GM12873 (cell line): ENCODE results near the gene PPP1R1C.

ENCODE experiments used
- TF ChIP-seq, protein P1 (sequence below): IDR thresholded peaks from 2 replicates; pipeline ENCODE4 v1.5.1; 2012; ENCODE audit warnings: low read depth, mild to moderate bottlenecking, moderate library complexity, low read length, control low read depth; ENCODE audit not compliant: insufficient read depth; ENCODE audit errors: missing control alignments

The PPP1R1C gene, protein sequence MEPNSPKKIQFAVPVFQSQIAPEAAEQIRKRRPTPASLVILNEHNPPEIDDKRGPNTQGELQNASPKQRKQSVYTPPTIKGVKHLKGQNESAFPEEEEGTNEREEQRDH

DNA sequence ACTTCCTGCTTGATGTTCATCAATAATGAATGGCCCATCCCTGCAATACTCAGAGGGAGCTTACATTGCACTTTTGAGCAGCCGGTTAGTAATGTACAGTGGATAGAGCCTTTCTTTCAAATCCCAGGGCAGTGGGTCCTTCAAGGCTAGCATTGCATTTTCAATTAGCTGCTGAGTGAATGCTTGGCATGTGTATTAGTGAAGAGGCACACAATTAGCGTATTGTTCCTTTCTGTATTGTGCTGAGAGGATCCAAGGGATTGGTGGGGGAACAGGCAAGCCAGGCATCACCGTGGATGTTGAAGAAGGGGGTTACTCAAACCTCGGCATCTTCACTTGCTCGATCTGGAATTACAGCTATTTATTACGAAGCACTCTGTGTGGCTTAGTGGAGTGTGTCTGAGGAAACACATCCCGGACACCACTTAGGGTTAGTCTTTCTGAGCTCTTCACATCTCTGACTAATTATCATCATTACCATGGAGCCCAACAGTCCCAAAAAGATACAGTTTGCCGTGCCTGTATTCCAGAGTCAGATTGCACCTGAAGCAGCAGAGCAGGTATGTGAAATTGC, at the start of gene PPP1R1C:
Gene PPP1R1C, plus strand, starts transcription at position 222 of the 574 bp plus-strand sequence. Its CDS starts 258 bp downstream, at position 480.
- TF ChIP-seq, protein P1, sequence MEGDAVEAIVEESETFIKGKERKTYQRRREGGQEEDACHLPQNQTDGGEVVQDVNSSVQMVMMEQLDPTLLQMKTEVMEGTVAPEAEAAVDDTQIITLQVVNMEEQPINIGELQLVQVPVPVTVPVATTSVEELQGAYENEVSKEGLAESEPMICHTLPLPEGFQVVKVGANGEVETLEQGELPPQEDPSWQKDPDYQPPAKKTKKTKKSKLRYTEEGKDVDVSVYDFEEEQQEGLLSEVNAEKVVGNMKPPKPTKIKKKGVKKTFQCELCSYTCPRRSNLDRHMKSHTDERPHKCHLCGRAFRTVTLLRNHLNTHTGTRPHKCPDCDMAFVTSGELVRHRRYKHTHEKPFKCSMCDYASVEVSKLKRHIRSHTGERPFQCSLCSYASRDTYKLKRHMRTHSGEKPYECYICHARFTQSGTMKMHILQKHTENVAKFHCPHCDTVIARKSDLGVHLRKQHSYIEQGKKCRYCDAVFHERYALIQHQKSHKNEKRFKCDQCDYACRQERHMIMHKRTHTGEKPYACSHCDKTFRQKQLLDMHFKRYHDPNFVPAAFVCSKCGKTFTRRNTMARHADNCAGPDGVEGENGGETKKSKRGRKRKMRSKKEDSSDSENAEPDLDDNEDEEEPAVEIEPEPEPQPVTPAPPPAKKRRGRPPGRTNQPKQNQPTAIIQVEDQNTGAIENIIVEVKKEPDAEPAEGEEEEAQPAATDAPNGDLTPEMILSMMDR = no peak

DNA sequence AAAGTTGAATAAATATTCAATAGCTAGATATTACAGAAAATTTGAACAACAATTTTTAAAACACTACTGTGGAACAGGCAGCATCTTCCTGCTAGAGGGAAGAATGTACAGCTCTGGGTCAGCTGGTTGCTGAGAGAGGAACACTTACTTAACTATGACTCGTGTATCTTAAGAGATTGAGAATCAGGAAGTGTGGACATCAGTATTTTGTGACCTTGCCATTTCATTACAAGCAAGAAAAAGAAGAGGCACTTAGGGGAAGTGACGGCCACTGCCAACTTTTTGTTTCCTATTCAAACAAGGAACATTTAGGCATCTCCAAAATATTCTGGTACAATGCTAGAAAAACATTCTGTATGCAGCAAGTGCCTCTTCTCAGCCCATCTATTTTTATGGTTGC, 48.2 kb upstream of the PPP1R1C start:
- TF ChIP-seq, protein P1 = no peak

DNA sequence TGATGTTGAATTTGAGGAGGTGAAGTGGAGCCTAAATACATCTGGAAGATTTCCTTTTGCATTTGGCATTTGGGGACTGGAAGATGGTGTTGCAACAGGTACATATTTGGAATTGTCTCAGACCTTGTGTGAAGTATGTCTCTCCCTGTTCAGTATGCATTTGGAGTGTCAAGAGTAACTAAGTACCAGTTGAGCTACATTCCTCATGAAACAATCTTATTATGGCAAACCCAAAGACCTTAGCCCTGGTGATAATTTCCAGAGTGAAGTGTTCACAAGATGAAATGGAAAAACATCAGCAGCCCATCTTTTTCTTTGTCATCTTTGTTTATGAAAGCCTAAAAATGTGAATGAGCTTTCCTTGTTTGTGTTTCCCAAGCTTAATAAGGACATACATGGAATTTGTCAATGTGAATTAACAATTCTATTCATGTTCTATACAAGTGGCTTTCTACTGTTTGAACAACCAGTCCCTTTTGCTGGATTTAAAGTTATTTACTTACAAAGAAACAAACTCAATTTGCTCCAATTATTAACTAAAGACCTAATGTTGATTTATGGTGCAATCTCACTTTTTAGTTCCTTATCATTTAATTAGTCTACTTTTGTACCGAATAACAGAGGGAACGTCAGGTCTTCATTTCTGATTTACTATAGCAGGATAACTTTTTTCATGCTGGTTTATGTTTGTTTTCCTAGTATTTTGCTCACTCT, 42.1 kb upstream of the PPP1R1C start:
- TF ChIP-seq, protein P1 = no peak

DNA sequence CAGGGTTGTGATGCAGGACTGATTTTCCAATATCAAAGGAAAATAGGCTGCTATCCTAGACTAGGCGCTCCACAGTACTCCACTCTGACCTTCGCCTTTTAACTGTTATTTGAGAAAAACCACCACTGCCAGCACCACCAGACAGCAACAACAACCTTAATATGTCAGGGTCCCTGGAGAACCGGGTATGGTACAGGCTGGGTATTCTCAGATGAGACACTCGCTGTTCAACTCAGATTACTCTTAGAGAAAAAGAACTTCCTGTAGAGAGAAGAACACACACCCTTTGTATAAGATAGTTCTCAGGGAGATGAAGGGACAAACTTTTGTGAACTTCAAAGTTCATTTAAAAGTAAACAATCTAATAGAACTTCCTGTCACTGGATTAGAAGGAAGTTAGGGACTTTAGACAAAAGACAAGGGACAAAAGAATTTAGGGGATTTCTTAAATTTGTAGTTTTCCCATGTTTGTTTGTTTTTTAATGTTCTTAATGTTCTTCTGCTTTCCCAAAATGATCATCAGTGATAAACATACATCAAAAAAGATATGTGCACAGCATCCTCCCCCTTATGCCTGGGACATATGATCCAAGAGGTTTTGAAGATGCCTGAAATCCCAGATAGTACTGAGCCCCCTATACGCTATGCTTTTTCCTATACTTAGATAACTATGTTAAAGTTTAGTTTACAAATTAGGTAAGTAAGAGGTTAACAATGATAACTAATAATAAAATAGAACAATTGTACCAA, 41.3 kb upstream of the PPP1R1C start:
- TF ChIP-seq, protein P1 = no peak

DNA sequence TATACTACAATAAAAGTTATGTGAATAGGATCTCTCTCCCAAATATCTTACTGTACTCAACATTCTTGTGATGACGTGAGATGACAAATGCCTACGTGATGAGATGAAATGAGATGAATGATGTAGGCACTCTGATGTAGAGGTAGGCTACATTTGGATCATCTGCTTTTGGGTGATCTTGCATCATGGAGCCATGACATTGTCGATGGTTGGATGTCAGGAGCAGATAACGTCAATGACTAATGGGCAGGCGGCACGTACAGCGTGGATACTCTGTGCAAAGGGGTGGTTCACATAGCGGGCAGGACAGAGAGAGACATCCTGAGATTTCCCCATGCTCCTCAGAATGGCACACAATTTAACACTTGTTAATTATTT, 40.8 kb upstream of the PPP1R1C start:
- TF ChIP-seq, protein P1 = no peak

GRCh38 chr2:181946444-181947127, 39.1 kb upstream of the PPP1R1C start:
- TF ChIP-seq, protein P1 = no peak

- TF ChIP-seq, protein P1 = no peak
Measured at GRCh38 chr2:181947273-181947672, 38.4 kb upstream of the PPP1R1C start.
